Measurements from ENCODE around the gene KIF5A.

Gene KIF5A

GRCh38 chr12:57620245-57620935 is 70.5 kb downstream of the KIF5A start:
- DNase-seq (ENCODE audit: low spot score), result no peak

GRCh38 chr12:57620936-57621496 is 71.2 kb downstream of the KIF5A start:
- no peak for DNase-seq (ENCODE audit: low spot score)

- DNase-seq (ENCODE audit: low spot score), result peak; percentile 48
Measured at GRCh38 chr12:57621497-57622292, 71.9 kb downstream of the KIF5A start.

GRCh38 chr12:57622293-57623245 is 72.7 kb downstream of the KIF5A start:
- no peak for DNase-seq (ENCODE audit: low spot score)

- DNase-seq (ENCODE audit: low spot score), result no peak
Measured at GRCh38 chr12:57623385-57623784, 73.5 kb downstream of the KIF5A start.

GRCh38 chr12:57623811-57624390 is 74.1 kb downstream of the KIF5A start:
- DNase-seq (ENCODE audit: low spot score), result no peak

GRCh38 chr12:57624441-57625220 is 74.8 kb downstream of the KIF5A start:
- DNase-seq (ENCODE audit: low spot score), result no peak

GRCh38 chr12:57625261-57626032 is 75.6 kb downstream of the KIF5A start:
- no peak for DNase-seq (ENCODE audit: low spot score)

GRCh38 chr12:57626111-57626920 is 76.5 kb downstream of the KIF5A start:
- DNase-seq (ENCODE audit: low spot score), result no peak

- DNase-seq (ENCODE audit: low spot score), result no peak
Measured at GRCh38 chr12:57626921-57627445, 77.1 kb downstream of the KIF5A start.

- DNase-seq (ENCODE audit: low spot score), result no peak
Measured at GRCh38 chr12:57627501-57628279, 77.8 kb downstream of the KIF5A start.

- DNase-seq (ENCODE audit: low spot score), result no peak
Measured at GRCh38 chr12:57628280-57629191, 78.7 kb downstream of the KIF5A start.

- no peak for DNase-seq (ENCODE audit: low spot score)
Measured at GRCh38 chr12:57629897-57630471, 80.1 kb downstream of the KIF5A start.

GRCh38 chr12:57630891-57631433 is 81.1 kb downstream of the KIF5A start:
- no peak for DNase-seq (ENCODE audit: low spot score)

- no peak for DNase-seq (ENCODE audit: low spot score)
Measured at GRCh38 chr12:57631566-57632072, 81.8 kb downstream of the KIF5A start.
